Right lobe of liver (tissue), 4 donors: ENCODE data around the gene SH2D1B.

ENCODE experiments used
- CTCF ChIP-seq, 4 donors: fragments of 200-600 bp in 3 of 4; fragments of 450-650 bp in 1 of 4; IDR thresholded peaks; one replicate each; pipeline versions ENCODE4 v1.5.1 to v1.8.0; 2016 to 2022; ENCODE audit warnings: antibody characterized with exemption in 4 of 4, mild to moderate bottlenecking in 2 of 4
- POLR2A ChIP-seq: fragments of 450-650 bp; IDR thresholded peaks from one replicate; pipeline ENCODE4 v1.6.1; 2017; ENCODE audit warnings: antibody characterized with exemption, mild to moderate bottlenecking
- donor health status: DM: no; HTN: no; CAD: no.
- donor health status: DM: no; HTN: no; CAD: no.
- donor health status: DM: no; HTN: yes; CAD: no.

- no peak for TF ChIP-seq CTCF (IDR thresholded peaks at IDR 0.05)
- no peak for TF ChIP-seq POLR2A
Observed at GRCh38 chr1:162458236-162458635, 46.3 kb upstream of the SH2D1B start.
